CD14-positive monocyte (primary cell): ENCODE data around the gene ZNRF4. TPM values are rescaled to one million over a fixed set of nuclear protein-coding genes. Genes with fewer than 3 reads are reported as not detected.

Source experiments
- DNase-seq, 3 donors: peaks; one replicate each; pipeline ENCODE4 v3.0.0-alpha.2; 2011 to 2022
- H2AFZ ChIP-seq: 2 replicates; pipeline ENCODE4 v1.6.0; 2012; ENCODE audit warnings: mild to moderate bottlenecking, low read depth, low read length, inconsistent platforms; ENCODE audit not compliant: insufficient read depth, poor library complexity, severe bottlenecking
- H3K27ac ChIP-seq, 2 donors: 1 replicate in 1 of 2; 2 replicates in 1 of 2; pipeline ENCODE4 v1.5.1; 2012 to 2013; ENCODE audit warnings: low read length in 2 of 2, control low read depth in 1 of 2, inconsistent platforms in 1 of 2, low read depth in 1 of 2, mild to moderate bottlenecking in 1 of 2
- H3K27me3 ChIP-seq, 2 donors: one replicate each; pipeline versions ENCODE4 v1.6.0 to v1.6.1; 2011 to 2013; ENCODE audit warnings: low read length in 2 of 2; ENCODE audit not compliant: control insufficient read depth in 2 of 2, insufficient read depth in 2 of 2
- H3K36me3 ChIP-seq, 2 donors: replicated peaks in 1 of 2; 1 replicate in 1 of 2; 2 replicates in 1 of 2; pipeline versions ENCODE4 v1.5.1 to v1.6.1; 2012 to 2013; ENCODE audit warnings: low read length in 2 of 2, control low read depth in 1 of 2, inconsistent platforms in 1 of 2, mild to moderate bottlenecking in 1 of 2; ENCODE audit not compliant: insufficient read depth in 2 of 2, control insufficient read depth in 1 of 2
- H3K4me1 ChIP-seq, 2 donors: 1 replicate in 1 of 2; 2 replicates in 1 of 2; pipeline versions ENCODE4 v1.5.1 to v1.6.1; 2012 to 2013; ENCODE audit warnings: low read length in 2 of 2, control low read depth in 1 of 2, inconsistent platforms in 1 of 2, mild to moderate bottlenecking in 1 of 2, moderate library complexity in 1 of 2; ENCODE audit not compliant: insufficient read depth in 2 of 2, control insufficient read depth in 1 of 2
- H3K4me2 ChIP-seq: replicated peaks from 2 replicates; pipeline ENCODE3; 2012; ENCODE audit warnings: low read length, moderate library complexity, mild to moderate bottlenecking; ENCODE audit not compliant: poor library complexity, severe bottlenecking; ENCODE audit errors: extremely low read depth
- H3K4me3 ChIP-seq, 3 experiments: fragments of 200-600 bp in 1 of 3; sonication (generic) in 1 of 3; replicated peaks in 1 of 3; 1 replicate in 2 of 3; 2 replicates in 1 of 3; pipeline ENCODE4 v1.5.1; 2011 to 2013; ENCODE audit warnings: low read length in 3 of 3, mild to moderate bottlenecking in 3 of 3, control low read depth in 2 of 3, low read depth in 2 of 3, inconsistent platforms in 1 of 3, moderate library complexity in 1 of 3
- H3K79me2 ChIP-seq: 2 replicates; pipeline ENCODE4 v1.6.0; 2012; ENCODE audit warnings: mild to moderate bottlenecking, control low read depth, inconsistent platforms, low read length, moderate library complexity; ENCODE audit not compliant: insufficient read depth
- H3K9ac ChIP-seq: 2 replicates; pipeline ENCODE4 v1.6.0; 2017; ENCODE audit warnings: low read length, mild to moderate bottlenecking; ENCODE audit not compliant: insufficient read depth, poor library complexity, severe bottlenecking
- H3K9me3 ChIP-seq, 2 donors: replicated peaks in 1 of 2; 1 replicate in 1 of 2; 2 replicates in 1 of 2; pipeline versions ENCODE4 v1.5.1 to v1.6.1; 2012 to 2013; ENCODE audit warnings: low read length in 2 of 2, control low read depth in 1 of 2; ENCODE audit not compliant: control insufficient read depth in 1 of 2, insufficient read depth in 1 of 2
- H4K20me1 ChIP-seq: 2 replicates; pipeline ENCODE4 v1.6.0; 2012; ENCODE audit warnings: mild to moderate bottlenecking, low read length, control low read depth, moderate library complexity; ENCODE audit not compliant: insufficient read depth
- H3K27ac Mint-ChIP-seq, 7 donors: one replicate each; pipeline ENCODE4 v1.8.0; 2020; ENCODE audit warnings: mild to moderate bottlenecking in 7 of 7, mixed read lengths in 7 of 7, moderate library complexity in 6 of 7, inconsistent platforms in 2 of 7
- H3K27me3 Mint-ChIP-seq, 3 donors: one replicate each; pipeline ENCODE4 v1.8.0; 2021 to 2022; ENCODE audit warnings: low read depth in 3 of 3, mild to moderate bottlenecking in 3 of 3, mixed read lengths in 3 of 3, moderate library complexity in 3 of 3, inconsistent platforms in 1 of 3
- H3K36me3 Mint-ChIP-seq, 2 donors: one replicate each; pipeline ENCODE4 v1.8.0; 2020; ENCODE audit warnings: mixed read lengths in 2 of 2, inconsistent platforms in 1 of 2, mild to moderate bottlenecking in 1 of 2
- H3K4me1 Mint-ChIP-seq: one replicate; pipeline ENCODE4 v1.8.0; 2020; ENCODE audit warnings: mild to moderate bottlenecking, mixed read lengths
- H3K4me3 Mint-ChIP-seq, 2 donors: one replicate each; pipeline ENCODE4 v1.8.0; 2020; ENCODE audit warnings: mild to moderate bottlenecking in 2 of 2, mixed read lengths in 2 of 2, moderate library complexity in 1 of 2
- H3K9me3 Mint-ChIP-seq, 7 donors: one replicate each; pipeline ENCODE4 v1.8.0; 2020 to 2022; ENCODE audit warnings: mixed read lengths in 7 of 7, mild to moderate bottlenecking in 6 of 7, moderate library complexity in 6 of 7, inconsistent platforms in 2 of 7
- WGBS: methylation state at CpG from one replicate; pipeline ENCODE4 v1.1.5; 2013; ENCODE audit warnings: missing lambda C conversion rate; ENCODE audit not compliant: insufficient coverage; 5-methylcytosine and 5-hydroxymethylcytosine counted together
- intact Hi-C, 2 donors: fragments of 100-400 bp; cut with micrococcal nuclease; formaldehyde crosslinking; loops; one replicate each; pipeline versions ENCODE4 v1.15.0 to v1.15.1; 2023
- polyA plus RNA-seq, 3 donors: library from polyadenylated mRNA; depleted of rRNA in 1 of 3; unstranded in 2 of 3; stranded (reverse) in 1 of 3; fragments of 300-500 nt in 2 of 3; fragments of >200 nt in 1 of 3; fragmentation: Illumina TruSeq in 2 of 3; gene quantifications; 1 replicate in 2 of 3; 2 replicates in 1 of 3; pipeline ENCODE4 v1.2.3, GENCODE V29; 2012 to 2021
- TF ChIP-seq, protein P1 (sequence below): fragments of 200-600 bp; IDR thresholded peaks from one replicate; pipeline ENCODE4 v1.8.0; 2022; ENCODE audit warnings: antibody characterized with exemption, mild to moderate bottlenecking

Gene ZNRF4
- polyA plus RNA-seq, 3 donors = not detected

DNA sequence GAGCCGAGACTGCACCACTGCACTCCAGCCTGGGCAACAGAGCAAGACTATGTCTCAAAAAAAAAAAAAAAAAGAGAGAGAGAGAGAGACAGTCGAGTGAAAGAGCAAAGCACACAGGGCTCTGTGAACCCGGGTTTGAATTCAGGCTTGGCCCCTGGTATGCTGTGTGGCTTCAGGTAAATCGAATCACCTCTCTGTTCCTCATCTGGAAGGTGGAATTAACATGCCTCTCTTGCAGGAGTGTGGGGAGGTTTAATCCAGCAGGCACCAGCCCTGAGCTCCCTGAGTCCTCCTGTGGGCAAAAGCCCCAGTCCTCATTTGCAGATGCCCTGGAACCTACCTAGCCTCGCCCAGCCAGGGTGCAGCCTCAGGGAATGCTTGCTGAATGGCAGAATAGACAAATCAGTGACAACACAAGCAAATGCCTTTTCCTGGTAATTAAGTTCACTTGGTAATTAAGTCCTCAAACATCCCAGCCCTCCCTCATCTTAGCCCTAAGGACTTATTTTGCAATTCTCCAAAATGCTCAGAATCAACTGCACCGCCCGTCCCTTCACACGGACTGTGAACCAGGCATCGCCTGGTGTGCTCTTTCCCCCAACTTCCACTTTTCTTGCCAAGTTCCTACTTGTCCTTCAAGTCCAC is 4.6 kb upstream of the ZNRF4 start:
- no peaks in the 10 kb centered on the region for H4K20me1 ChIP-seq
- H3K36me3 ChIP-seq = no peaks in the 10 kb centered on the region
- TF ChIP-seq, protein P1, sequence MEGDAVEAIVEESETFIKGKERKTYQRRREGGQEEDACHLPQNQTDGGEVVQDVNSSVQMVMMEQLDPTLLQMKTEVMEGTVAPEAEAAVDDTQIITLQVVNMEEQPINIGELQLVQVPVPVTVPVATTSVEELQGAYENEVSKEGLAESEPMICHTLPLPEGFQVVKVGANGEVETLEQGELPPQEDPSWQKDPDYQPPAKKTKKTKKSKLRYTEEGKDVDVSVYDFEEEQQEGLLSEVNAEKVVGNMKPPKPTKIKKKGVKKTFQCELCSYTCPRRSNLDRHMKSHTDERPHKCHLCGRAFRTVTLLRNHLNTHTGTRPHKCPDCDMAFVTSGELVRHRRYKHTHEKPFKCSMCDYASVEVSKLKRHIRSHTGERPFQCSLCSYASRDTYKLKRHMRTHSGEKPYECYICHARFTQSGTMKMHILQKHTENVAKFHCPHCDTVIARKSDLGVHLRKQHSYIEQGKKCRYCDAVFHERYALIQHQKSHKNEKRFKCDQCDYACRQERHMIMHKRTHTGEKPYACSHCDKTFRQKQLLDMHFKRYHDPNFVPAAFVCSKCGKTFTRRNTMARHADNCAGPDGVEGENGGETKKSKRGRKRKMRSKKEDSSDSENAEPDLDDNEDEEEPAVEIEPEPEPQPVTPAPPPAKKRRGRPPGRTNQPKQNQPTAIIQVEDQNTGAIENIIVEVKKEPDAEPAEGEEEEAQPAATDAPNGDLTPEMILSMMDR = no peak
- no peaks in the 10 kb centered on the region for H3K79me2 ChIP-seq
- H3K27ac Mint-ChIP-seq = peak overlapping the region in 1 of 7 donors; percentile 55
- H3K9ac ChIP-seq = no peak overlapping the region
- H2AFZ ChIP-seq = no peak overlapping the region
- H3K4me2 ChIP-seq = no peak overlapping the region
- 38% methylated on average over 6 of the region's 9 CpGs for WGBS
- H3K27me3 Mint-ChIP-seq = peaks cover 4 to 12% (median 5%) of the 10 kb centered on the region in 3 donors
- no peak overlapping the region for H3K27ac ChIP-seq
- H3K9me3 ChIP-seq = peaks cover 0 to 10% of the 10 kb centered on the region in 2 donors
- no peaks in the 10 kb centered on the region for H3K27me3 ChIP-seq
- H3K4me3 ChIP-seq = no peak overlapping the region
- H3K4me1 ChIP-seq = no peaks in the 10 kb centered on the region
- no peaks in the 10 kb centered on the region for H3K36me3 Mint-ChIP-seq
- no peak overlapping the region for H3K4me3 Mint-ChIP-seq
- intact Hi-C loops = no loop called here
- no peak for DNase-seq
- H3K4me1 Mint-ChIP-seq = peaks cover 2% of the 10 kb centered on the region
- peaks cover 2 to 17% (median 6%) of the 10 kb centered on the region in 7 donors for H3K9me3 Mint-ChIP-seq

DNA sequence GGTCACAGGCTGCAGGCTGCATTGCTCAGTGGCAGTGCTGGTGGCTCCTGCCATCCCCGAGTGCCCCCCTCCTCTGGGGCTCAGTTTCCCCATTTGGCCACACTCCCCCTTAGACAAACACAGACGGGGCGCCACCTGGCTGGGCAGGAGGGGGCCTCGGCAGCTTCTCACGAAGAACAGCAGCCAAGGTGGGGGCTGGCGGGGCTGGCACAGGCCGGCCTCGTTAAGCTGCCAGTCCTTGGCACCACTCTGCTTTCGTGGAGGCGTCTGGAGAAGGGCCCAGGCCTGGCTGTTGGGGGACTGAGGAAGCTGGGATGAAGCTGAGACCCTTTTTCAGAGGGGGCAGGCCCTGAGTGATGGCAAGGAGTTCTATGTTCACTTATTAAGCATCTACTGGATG is 3.7 kb upstream of the ZNRF4 start:
- Histone ChIP-seq H3K27me3 (no peaks in the 10 kb centered on the region), H4K20me1 (no peaks in the 10 kb centered on the region), H3K27ac (no peak overlapping the region), H2AFZ (no peak overlapping the region), H3K4me2 (no peak overlapping the region), H3K36me3 (no peaks in the 10 kb centered on the region), H3K4me1 (no peaks in the 10 kb centered on the region), H3K79me2 (no peaks in the 10 kb centered on the region), H3K4me3 (no peak overlapping the region), H3K9me3 (peaks cover 0 to 10% of the 10 kb centered on the region in 2 donors), H3K9ac (no peak overlapping the region)
- H3K27ac Mint-ChIP-seq = no peak overlapping the region
- no peak for DNase-seq
- TF ChIP-seq, protein P1 = no peak
- peaks cover 2% of the 10 kb centered on the region for H3K4me1 Mint-ChIP-seq
- WGBS = 83% methylated on average over 6 of the region's 10 CpGs
- peaks cover 4 to 9% (median 4%) of the 10 kb centered on the region in 3 donors for H3K27me3 Mint-ChIP-seq
- peaks cover 2 to 17% (median 6%) of the 10 kb centered on the region in 7 donors for H3K9me3 Mint-ChIP-seq
- H3K4me3 Mint-ChIP-seq = no peak overlapping the region
- intact Hi-C loops = no loop called here
- H3K36me3 Mint-ChIP-seq = no peaks in the 10 kb centered on the region
